Measurements from ENCODE around the gene TTLL3.

GRCh38 chr3:9806688-9807589, 3.1 kb upstream of the TTLL3 start:
- no peak for TF ChIP-seq CTCF (conservative IDR thresholded peaks at IDR 0.05; ENCODE audit: low read depth, low read length)
- TF ChIP-seq, protein P1, sequence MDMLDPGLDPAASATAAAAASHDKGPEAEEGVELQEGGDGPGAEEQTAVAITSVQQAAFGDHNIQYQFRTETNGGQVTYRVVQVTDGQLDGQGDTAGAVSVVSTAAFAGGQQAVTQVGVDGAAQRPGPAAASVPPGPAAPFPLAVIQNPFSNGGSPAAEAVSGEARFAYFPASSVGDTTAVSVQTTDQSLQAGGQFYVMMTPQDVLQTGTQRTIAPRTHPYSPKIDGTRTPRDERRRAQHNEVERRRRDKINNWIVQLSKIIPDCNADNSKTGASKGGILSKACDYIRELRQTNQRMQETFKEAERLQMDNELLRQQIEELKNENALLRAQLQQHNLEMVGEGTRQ (IDR thresholded peaks at IDR 0.05; ENCODE audit: low read depth, low read length) = no peak
- no peak for TF ChIP-seq BHLHE40 (IDR thresholded peaks at IDR 0.05; ENCODE audit: low read depth, low read length)
- no peak for TF ChIP-seq MXI1 (IDR thresholded peaks at IDR 0.05; ENCODE audit: borderline replicate concordance, low read depth, low read length)
- no peak for TF ChIP-seq POLR2A (IDR thresholded peaks at IDR 0.05; ENCODE audit: low read depth, low read length)
- TF ChIP-seq RCOR1 (IDR thresholded peaks at IDR 0.05; ENCODE audit: insufficient replicate concordance, low read length) = no peak
- TF ChIP-seq RFX5 (IDR thresholded peaks at IDR 0.05; ENCODE audit: low read depth, low read length) = no peak
- TF ChIP-seq RAD21 (IDR thresholded peaks at IDR 0.05; ENCODE audit: low read length) = no peak
- no peak for TF ChIP-seq FOS (IDR thresholded peaks at IDR 0.05; ENCODE audit: low read depth, low read length)
- TF ChIP-seq, protein P2, sequence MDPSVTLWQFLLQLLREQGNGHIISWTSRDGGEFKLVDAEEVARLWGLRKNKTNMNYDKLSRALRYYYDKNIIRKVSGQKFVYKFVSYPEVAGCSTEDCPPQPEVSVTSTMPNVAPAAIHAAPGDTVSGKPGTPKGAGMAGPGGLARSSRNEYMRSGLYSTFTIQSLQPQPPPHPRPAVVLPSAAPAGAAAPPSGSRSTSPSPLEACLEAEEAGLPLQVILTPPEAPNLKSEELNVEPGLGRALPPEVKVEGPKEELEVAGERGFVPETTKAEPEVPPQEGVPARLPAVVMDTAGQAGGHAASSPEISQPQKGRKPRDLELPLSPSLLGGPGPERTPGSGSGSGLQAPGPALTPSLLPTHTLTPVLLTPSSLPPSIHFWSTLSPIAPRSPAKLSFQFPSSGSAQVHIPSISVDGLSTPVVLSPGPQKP (IDR thresholded peaks at IDR 0.05; ENCODE audit: borderline replicate concordance, low read depth, low read length) = no peak
- no peak for TF ChIP-seq CEBPB (IDR thresholded peaks at IDR 0.05; ENCODE audit: low read depth, low read length)
